Activated CD4-positive, alpha-beta T cell treated with anti-CD3 and anti-CD28 coated beads, Interleukin-2, amount 50 U/mL, for 16 hours (primary cell): ENCODE data around the gene ZDHHC5.
"Not testable (repeated sequence)": the region's sequence is repeated elsewhere in the genome, so short reads cannot be mapped to it uniquely, and the experiment has no call there.

Source experiments
- DNase-seq: peaks from one replicate; pipeline ENCODE4 v3.0.0-alpha.2; 2020

ZDHHC5 gene

DNA sequence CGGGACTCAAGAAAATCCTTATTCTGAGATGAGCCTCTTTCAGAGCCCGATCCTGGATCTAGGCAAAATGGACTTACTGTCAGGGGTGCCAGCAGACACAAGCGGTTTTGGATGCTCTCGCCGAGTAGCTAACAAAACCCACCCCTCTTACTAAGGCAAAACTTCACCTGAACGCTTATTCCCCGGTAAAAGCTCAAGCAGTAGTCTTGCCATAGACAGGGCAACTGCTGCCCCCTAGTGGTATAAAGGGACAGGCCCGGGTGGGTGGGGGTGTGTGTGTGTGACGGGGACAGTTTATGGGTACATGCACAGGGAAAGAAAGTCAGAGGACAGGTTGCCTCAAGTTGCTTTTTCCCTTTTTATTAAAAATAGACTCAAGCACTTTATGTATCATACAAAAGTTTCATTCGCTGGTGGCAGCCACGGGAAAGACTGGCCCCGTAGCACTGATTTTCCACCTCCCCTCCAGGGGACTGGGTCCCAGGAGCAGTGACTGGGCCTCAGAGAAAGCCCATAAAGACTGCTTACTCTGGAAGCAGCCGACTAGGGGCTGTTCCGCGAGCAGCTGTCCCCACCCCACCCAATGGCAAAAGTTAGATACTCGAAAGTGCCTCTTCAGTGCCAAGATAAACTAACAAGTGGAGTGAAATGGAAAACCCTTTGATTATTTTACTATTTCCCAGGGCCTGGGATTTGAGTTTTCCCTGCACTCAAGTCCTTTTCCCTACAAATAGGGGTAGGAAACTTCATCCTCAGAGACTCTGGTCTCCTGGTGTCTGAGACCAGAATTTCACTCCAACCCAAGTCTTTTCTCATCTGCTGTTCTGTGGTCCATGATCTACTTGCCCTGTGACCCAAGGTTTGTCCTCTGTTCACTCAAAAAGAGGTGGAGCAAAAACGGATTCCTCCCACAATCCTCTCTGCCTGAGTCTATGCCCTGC is 22.9 kb upstream of the ZDHHC5 start:
- peak; percentile 88 for DNase-seq

DNA sequence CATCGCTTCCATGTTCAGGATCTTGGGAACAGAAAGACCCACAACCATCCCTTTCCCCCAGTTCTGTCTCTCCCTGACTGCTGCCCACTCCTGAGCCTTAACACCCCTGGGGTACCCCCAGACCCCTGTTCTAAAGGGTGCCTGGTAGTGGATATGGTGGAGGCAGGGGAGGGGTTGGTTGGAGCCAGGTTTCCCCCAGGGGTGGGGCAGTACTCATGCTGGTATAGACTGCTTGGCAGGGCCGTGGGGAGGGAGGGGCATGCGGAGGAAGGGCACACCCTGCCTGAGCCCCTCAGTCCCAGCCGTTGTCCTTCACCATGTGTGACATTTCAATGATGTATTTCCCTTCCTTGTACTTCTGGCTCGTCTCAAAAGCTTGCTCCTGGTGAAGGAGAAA is 22.2 kb upstream of the ZDHHC5 start:
- DNase-seq, result no peak

DNA sequence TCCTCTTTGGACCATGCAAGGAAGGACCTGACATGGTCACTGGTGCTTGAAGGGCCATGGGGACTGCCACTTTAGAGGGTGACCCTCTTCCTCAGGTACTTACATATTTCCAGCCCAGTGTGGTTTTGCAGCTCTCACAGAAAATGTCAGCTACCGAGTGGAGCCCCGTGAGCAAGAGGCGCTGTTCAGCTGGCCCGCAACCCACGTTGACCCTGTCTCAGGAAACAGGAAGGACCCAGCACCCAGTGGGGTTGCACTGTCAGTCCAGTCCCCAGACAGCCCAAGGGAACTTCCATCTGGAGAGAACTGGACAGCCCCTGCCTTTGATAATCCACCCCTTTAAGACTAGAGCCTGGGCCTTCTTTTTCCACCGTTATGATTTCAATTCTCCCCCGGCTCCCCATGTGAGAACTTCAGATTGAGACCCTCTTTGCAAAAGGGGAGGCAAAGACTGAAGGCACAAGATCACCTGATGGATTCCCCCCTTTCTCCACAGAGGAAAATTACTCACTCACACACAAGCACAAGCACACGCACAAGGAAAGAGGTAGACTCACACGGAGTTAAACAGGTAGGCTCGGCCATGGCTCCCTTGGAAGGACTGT is 21.6 kb upstream of the ZDHHC5 start:
- DNase-seq, result no peak

DNA sequence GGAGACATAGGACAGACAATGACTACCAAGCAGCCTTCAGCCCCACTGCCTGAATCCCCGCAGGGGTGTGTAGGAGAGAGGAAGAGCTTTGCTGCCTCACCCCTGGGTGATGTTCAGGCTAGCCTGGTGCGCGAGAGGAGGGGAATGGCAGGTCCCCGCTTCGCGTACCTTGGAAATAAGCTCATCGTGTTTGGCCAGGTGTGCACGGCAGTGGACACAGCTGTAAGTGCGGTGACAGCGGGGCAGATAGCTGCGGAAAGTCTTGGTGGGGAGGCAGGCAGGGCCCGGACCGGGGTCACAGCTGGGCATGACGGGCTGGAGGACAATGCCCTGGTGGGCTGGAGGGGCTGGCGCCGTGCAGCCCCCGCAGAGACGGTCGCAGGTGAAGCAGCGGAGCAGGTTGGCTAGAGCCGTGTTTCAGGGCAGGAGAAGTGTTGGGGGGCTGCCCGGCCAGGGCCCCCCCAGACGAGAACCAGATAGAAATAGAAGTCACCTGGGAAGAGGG is 21.1 kb upstream of the ZDHHC5 start:
- no peak for DNase-seq

DNA sequence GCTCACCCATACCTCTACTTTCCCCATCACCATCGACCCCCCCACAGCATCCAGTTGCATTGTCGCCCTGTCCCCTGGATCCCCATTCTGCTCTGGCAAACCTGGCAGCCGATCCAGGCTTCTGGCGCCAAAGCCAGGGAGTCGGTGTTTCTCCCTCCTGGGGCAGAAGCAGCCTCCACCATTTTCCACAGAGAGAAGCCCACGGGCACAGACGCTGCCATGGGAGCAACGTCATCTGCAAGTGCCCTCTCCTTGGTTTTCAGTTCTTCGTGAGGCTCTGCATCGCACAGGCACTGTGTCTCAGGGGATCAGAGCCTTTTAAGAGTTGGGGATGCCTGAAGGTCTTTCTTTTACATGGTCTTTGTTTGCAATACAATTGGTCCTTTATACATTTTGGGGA is 20.5 kb upstream of the ZDHHC5 start:
- no peak for DNase-seq

DNA sequence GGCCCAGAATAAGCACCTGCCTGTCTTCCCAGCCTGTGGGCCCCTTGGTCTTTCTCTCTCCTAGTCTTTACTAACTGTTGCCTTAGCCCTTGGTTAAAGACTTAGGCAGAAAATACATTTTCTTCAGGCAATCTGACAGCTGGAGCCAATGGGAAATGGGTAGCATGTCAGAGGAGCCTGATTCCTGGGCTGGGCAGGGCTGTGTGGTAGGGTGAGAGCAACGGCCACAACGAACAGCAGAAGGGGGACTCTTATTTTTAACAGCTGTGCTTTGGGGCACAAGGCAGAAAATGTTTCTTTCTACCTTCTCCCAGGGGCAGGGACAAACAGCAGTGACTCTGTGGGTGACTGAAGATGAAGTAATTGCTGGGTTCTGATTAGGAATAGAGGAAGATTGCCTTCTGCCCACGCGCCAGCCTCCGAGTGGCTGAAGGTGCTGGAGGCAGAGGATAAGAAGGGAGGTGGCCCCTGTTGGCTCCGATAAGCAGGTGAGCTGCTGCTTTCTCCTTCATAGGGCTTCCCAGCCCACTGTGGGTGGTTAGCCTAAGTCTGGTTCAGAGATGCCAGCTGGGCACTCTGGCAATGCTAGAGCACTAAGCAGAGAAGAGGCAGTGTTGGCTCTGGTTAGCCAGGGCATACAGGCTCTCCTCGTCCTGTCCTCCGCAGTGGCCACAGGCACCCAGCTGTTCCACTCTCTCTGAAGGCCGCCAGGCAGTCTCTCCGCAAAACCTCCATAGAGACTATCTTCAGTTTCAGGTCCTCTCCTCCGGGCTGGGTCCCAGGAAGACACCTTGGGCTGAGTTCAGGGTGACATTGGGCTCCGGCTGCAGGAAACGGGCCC is 19.7 kb upstream of the ZDHHC5 start:
- DNase-seq, result no peak

DNA sequence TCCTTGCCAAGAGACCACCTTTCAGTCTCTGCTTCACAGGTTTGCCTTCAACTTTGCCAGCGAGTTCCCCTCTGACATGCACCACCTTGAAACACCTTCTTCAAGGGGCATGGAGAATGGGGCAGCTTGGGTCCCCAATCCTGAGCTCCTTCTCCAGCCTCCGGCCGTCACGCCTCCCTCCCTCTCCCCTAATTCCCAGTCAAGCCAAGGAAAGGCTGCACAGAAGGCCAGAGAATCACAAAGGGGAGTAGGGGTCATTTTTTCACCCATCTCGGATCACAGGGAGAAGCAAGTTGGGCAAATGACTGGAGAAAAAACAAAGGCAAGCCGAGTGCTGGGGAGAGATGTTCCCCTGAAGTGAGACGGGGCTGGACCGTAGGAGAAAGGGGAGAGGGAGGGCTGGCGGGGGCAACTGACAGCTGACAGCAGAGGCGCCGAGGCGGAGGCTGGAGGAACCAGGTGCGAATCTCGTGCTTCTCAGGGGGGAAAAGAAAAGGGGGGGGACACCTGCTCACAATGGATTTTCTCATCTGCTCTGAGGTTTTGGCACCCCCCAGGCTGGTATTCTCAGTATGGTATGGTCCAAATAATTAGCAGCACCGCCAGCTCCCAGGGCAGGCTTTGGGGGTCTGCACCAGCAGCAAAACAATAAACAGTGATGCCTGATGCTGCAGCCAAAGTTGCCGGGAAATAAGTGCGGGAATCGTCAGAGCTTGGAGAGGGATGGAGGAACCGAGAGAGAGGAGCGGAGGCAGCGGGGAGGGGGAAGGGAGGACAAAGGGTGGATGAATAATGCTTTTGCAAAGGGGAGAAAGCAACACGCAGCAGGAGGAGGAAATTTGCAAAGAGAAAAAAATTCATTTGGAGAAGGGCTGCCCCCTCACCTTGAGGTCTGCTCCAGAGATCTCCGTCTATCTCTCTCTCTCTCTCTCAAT is 18.8 kb upstream of the ZDHHC5 start:
- DNase-seq, result no peak

DNA sequence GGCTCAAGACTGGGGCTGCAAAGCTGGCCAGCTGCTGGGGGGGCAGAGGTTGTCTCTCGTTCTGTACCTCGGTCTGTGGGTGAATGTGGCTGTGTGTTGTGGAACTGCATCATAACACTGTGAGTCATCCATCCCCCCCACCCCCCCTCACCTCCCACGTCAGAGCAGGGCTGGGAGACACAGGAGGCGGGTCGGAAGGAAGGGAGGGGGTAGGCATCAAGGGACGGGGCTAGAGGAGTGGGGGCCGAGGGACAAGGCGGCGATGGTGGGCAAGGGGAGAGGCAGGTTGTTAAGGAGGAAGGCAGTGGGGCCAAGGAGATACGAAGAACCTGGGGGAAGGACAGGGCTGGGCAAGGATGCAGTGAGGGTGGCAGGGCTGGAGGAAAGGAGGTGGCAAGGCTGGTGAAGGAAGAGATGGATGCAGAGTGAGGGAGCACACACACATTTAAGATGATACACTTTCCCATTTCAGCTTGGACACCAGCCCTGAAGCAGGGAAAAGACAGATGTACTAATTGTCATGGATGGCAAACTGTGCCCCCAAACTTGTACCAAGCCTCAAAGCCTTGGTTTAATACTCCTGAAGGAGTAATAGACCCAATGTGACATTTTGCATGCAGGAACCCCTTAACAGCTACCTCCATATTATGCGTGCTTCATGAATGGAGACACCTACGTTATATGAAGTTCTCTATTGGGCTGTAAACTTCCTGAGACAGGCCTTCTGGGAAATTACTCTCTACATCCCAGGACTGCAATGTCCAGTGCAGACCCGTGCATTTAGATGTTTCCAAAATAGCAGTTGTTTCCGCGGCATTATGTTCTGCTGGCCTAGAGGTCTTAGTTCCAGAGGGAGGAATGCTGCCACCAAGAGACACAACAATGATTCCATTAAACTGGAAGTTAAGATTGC is 17.8 kb upstream of the ZDHHC5 start, which contains the start of gene YPEL4:
Gene YPEL4, minus strand, starts transcription at position 87 of the 913 bp plus-strand sequence. CDS start 2,805 bp downstream, outside the sequence.
- peak; percentile 53 for DNase-seq

DNA sequence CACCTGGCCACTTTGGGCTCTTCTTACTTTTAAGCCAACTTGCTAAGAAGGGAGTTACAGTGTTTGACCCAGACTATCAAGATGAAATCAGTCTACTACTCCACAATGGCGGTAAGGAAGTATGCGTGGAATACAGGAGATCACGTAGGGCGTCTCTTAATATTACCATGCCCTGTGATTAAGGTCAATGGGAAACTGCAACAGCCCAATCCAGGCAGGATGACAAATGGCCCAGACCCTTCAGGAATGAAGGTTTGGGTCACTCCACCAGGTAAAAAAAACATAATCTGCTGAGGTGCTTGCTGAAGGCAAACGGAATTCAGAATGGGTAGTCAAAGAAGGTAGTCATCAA is 17.2 kb upstream of the ZDHHC5 start:
- DNase-seq, result no peak

DNA sequence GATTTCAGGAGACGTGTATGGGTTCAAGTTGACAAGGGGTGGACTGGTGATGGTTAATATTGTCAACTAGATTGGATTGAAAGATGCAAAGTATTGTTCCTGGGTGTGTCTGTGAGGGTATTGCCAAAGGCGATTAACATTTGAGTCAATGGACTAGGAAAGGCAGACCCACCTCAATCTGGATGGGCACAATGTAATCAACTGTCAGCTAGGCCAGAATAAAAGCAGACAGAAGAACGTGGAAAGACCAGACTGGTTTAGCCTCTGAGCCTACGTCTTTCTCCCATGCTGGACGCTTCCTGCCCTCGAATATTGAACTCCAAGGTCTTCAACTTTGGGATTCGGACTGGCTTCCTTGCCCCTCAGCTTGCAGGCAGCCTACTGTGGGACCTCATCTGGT is 16.5 kb upstream of the ZDHHC5 start:
- no peak for DNase-seq

DNA sequence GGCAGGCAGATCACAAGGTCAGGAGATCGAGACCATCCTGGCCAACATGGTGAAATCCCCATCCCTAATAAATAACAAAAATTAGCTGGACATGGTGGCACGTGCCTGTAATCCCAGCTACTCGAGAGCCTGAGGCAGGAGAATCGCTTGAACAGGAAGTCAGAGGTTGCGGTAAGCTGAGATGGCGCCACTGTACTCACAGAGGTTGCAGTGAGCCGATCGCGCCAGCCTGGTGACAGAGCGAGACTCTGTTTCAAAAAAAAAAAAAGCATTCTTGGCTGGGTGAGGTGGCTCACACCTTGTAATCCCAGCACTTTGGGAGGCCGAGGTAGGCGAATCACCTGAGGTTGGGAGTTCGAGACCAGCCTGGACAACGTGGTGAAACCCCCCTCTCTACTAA is 15.7 kb upstream of the ZDHHC5 start:
- DNase-seq, result not testable (repeated sequence)

DNA sequence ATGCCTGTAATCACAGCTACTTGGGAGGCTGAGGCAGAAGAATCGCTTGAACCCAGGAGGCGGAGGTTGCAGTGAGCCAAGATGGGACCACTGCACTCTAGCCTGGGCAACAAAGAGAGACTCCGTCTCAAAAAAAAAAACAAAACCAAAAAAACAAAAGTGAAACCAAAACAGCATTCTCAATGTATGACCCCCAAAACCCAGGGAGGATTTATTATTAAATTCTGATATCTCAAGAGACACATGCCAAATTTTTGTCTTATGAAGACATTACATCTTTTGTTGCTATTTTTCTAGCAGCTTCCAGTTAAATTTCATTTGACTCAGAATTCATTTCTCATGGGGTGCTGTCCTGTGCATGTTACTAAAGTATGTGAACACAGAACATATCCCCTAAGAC is 15.3 kb upstream of the ZDHHC5 start:
- DNase-seq, result no peak

DNA sequence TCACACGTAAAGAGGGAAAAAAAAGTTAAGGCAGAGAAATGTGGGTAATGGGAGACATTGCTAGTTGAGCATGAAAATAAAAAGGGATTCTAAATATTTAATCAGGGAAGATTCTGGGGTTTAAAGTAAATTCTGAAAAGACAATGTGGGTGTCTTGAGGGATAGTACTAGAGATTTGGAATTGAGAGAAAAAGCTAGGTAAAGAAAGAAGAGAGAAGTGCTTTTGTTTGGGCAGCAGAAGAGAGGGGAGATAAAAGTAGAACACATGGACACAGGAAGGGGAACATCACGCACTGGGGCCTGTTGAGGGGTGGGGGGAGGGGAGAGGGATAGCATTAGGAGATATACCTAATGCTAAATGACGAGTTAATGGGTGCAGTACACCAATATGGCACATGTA is 14.8 kb upstream of the ZDHHC5 start:
- DNase-seq, result no peak

DNA sequence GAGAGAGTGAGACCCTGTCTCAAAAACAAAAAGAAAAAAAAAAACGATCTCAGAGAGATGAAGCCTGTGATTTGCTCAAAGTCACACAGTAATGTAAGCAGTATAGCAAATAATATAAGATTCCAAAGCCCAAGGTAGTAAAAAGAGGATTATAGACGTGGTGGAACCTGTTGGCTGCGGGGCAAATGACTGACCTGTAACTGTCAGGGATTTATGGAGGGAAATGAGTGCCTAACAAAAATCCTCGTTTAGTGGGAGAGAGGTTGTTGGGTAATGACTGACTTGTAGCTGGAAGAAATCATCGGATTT is 11.1 kb upstream of the ZDHHC5 start:
- no peak for DNase-seq

DNA sequence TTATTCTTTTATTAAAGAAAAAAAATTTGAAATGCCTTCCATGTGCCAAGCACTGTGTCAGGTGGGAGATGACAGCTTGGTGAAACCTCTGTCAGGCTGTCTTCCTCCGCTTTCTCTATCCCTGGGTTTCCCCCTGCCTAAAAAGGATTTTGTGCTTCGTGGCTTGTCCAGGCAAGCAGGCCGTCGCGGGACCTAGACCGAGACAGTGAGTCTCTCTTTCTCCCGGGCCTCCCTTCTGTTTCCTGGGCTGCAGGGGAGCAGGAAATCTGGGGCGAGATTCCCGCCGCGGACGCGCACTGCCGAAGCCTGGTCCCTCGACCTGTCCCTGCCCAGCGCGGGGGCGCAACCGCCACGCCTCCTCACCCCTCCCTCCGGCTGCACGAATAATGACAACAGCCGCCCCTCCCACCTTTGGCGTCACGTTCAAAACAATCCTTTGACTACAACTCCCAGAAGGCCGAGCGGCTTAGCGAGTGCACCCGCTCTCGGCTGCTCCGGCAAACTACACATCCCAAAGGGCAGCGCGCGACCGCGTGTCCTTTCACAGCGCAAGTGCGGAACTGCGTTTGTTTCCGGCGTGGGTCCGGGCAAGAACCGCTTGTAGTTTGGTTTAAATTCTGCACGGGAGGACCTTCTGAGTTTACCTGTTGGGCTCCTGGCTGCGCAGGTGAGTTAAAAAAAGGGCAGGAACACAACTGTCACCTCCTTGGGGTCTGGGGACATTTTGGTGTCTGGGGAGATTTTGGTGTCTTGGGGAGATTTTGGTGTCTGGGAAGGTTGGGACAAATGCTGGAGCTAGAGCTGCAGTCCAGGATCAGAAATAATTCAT is 10.5 kb upstream of the ZDHHC5 start, which contains the start of gene CLP1:
Gene CLP1, plus strand, starts transcription at position 569 of the 829 bp plus-strand sequence. CDS start 1,715 bp downstream, outside the sequence.
- DNase-seq, result peak; percentile 99

DNA sequence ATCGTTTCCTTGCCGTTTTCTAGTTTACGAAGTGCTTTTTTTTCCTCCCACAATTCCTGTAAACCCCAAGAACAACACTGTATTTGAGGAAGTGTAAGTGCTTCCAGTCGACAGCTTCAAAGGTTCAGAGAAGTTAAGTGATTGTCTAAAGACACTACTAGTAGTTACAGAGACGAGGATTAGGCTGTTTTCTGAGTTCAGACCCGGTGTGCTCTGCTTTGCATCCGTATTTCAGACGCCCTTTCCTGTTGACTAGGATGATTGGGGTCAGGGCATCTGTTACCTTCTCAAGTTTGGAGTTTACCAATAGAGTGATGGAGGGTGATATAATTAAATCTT is 9.9 kb upstream of the ZDHHC5 start:
- DNase-seq, result no peak

DNA sequence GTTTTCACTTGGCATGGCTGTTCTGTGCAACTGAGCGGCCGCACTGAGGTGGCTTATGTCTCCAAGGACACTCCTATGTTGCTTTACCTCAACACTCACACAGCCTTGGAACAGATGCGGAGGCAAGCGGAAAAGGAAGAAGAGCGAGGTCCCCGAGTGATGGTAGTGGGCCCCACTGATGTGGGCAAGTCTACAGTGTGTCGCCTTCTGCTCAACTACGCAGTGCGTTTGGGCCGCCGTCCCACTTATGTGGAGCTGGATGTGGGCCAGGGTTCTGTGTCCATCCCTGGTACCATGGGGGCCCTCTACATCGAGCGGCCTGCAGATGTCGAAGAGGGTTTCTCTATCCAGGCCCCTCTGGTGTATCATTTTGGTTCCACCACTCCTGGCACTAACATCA is 8.2 kb upstream of the ZDHHC5 start:
- no peak for DNase-seq

DNA sequence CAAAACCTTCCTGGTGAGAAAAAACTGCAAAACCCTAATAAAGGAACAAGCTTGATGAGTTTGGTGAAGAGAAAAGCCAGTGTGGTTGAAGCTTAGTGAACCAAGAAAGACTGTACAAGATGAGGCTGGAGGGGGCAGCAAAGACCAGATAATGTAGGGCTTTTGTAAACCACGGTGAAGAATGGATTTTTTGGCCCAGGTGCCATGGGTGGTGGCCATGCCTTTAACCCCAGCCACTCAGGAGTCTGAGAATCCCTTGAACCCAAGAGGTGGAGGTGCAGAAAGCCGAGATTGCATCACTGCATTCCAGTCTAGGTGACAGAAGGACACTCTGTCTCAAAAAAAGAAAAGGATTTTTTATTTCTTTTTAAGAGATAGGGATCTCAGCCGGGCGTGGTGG is 5.0 kb upstream of the ZDHHC5 start:
- DNase-seq, result no peak

DNA sequence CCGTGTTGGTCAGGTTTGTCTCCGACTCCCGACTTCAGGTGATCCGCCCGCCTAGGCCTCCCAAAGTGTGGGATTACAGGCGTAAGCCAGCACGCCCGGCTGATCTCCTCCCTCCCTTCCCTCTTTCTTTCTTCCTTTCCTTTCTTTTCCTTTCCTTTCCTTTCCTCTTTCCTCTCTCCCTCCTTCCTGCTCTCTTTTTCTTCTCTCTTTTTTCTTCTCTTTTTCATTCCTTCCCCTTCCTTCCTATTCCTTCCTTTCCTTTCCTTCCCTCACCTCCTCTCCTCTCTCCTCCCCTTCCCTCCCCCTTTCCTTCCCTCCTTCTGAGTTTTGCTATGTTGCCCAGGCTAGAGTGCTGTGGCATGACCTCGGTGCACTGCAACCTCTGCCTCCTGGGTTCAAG is 3.9 kb upstream of the ZDHHC5 start:
- no peak for DNase-seq

DNA sequence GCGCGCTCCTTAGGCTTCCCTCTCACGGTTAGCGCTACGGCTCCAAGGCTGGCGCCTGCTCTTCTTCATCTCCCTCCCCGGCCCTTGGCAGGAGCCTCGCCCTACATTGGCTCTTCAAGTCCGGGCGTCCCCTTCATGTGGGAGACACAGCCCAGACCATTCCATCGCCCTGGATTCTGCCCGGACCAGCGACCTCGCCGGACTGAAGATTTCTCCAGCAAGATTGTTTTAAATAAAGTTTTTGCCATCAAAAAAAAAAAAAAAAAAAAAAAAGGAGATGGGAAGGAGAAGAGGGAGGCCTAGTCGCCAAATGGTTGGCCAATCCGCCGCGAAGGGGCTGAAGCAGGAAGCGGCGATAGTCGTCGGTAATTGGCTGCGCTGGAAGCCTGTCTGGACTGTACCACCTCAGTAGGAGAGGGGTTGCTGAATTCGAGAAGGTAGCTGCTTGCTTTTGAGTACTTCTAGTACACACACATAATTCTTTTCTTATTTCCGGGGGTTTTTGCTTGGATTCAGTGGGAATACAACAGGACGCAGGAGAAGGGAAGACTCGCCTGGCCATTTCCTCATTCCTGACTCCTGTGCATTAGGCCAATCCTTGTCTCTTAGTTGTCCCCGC is 688 bp upstream of the ZDHHC5 start:
- peak; percentile 96 for DNase-seq
